Neutrophil (primary cell): ENCODE data around the gene CAPRIN2.

Experiments
- H3K27ac ChIP-seq: fragments of 200-600 bp; sonication (generic); 2 replicates; pipeline ENCODE4 v1.5.1; 2016; ENCODE audit warnings: mild to moderate bottlenecking, moderate library complexity
- H3K27me3 ChIP-seq: fragments of 200-600 bp; sonication (generic); 2 replicates; pipeline ENCODE4 v1.6.0; 2016; ENCODE audit warnings: mild to moderate bottlenecking
- H3K36me3 ChIP-seq: fragments of 200-600 bp; sonication (generic); 2 replicates; pipeline ENCODE4 v1.5.1; 2017
- H3K4me1 ChIP-seq, 2 experiments: fragments of 200-600 bp in 1 of 2; sonication (generic) in 1 of 2; 1 replicate in 1 of 2; 2 replicates in 1 of 2; pipeline versions ENCODE4 v1.5.1 to v1.6.1; 2013 to 2016; ENCODE audit warnings: low read depth in 1 of 2, low read length in 1 of 2, mild to moderate bottlenecking in 1 of 2, moderate library complexity in 1 of 2; ENCODE audit not compliant: control insufficient read depth in 1 of 2, insufficient read depth in 1 of 2
- H3K4me3 ChIP-seq, 2 experiments: fragments of 200-600 bp in 1 of 2; sonication (generic) in 1 of 2; 1 replicate in 1 of 2; 2 replicates in 1 of 2; pipeline ENCODE4 v1.5.1; 2013 to 2016; ENCODE audit warnings: low read depth in 1 of 2, low read length in 1 of 2, mild to moderate bottlenecking in 1 of 2, moderate library complexity in 1 of 2
- H3K9me3 ChIP-seq: fragments of 200-600 bp; sonication (generic); 2 replicates; pipeline ENCODE4 v1.5.1; 2016
- TF ChIP-seq, protein P1 (sequence below): fragments of 200-600 bp; sonication (generic); IDR thresholded peaks from 2 replicates; pipeline ENCODE4 v1.5.1; 2016; ENCODE audit warnings: antibody characterized with exemption

CAPRIN2 gene

DNA sequence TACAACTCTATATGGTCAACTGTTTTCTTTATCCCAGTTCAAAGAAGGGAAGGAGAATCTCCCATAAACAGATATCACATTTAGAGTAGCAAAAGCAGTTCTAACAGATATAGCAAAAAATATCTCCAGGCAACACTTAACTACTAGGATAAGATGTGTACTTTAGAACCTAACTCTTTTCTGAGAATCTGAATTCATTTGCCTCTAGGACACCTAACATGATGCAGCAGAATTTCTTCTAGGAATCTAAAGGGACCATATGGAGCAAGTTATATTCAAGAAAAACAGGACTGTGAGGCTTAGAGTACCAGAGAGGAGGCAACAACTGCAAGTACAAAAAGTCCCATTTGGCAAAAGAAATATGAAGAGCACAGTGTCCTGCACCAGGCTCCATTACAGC is 24.4 kb upstream of the CAPRIN2 start:
- H3K9me3 ChIP-seq, result peaks cover 1% of the 10 kb centered on the region
- no peaks in the 10 kb centered on the region for H3K4me1 ChIP-seq
- no peak overlapping the region for H3K4me3 ChIP-seq
- H3K27ac ChIP-seq, result no peak overlapping the region
- TF ChIP-seq, protein P1, sequence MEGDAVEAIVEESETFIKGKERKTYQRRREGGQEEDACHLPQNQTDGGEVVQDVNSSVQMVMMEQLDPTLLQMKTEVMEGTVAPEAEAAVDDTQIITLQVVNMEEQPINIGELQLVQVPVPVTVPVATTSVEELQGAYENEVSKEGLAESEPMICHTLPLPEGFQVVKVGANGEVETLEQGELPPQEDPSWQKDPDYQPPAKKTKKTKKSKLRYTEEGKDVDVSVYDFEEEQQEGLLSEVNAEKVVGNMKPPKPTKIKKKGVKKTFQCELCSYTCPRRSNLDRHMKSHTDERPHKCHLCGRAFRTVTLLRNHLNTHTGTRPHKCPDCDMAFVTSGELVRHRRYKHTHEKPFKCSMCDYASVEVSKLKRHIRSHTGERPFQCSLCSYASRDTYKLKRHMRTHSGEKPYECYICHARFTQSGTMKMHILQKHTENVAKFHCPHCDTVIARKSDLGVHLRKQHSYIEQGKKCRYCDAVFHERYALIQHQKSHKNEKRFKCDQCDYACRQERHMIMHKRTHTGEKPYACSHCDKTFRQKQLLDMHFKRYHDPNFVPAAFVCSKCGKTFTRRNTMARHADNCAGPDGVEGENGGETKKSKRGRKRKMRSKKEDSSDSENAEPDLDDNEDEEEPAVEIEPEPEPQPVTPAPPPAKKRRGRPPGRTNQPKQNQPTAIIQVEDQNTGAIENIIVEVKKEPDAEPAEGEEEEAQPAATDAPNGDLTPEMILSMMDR, result no peak
- no peaks in the 10 kb centered on the region for H3K36me3 ChIP-seq
- no peaks in the 10 kb centered on the region for H3K27me3 ChIP-seq

GRCh38 chr12:30774599-30774998 is 19.8 kb upstream of the CAPRIN2 start:
- Histone ChIP-seq H3K36me3 (no peaks in the 10 kb centered on the region), H3K9me3 (no peaks in the 10 kb centered on the region), H3K4me3 (no peak overlapping the region), H3K27me3 (no peaks in the 10 kb centered on the region), H3K27ac (no peak overlapping the region), H3K4me1 (no peaks in the 10 kb centered on the region)
- TF ChIP-seq, protein P1, result no peak

- Histone ChIP-seq H3K4me3 (no peak overlapping the region), H3K27me3 (no peaks in the 10 kb centered on the region), H3K9me3 (no peaks in the 10 kb centered on the region), H3K27ac (no peak overlapping the region), H3K36me3 (no peaks in the 10 kb centered on the region), H3K4me1 (no peaks in the 10 kb centered on the region)
- TF ChIP-seq, protein P1, result no peak
Measured at GRCh38 chr12:30769802-30770201, 15.1 kb upstream of the CAPRIN2 start.

- H3K4me1 ChIP-seq, result no peaks in the 10 kb centered on the region
Measured at GRCh38 chr12:30764251-30764650, 9.5 kb upstream of the CAPRIN2 start.

DNA sequence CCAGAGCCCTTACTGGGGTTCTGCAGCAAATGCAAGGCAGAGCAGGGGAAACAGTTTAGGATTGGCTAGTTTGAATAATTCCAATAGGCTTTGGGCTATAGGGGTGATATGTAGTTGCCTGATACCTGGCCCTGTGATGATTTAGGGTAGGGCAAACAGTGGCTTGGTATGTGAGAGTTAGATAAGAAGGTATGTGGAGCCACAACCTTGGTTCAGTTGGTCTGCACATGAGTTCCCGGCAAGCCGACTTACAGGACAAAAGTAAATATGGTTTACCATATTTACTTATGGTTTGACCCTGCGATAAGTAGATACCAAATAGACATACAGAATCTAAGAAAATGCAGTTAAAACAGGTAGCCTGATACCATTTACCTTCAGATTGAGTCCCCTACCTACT is 8.3 kb upstream of the CAPRIN2 start:
- H3K9me3 ChIP-seq, result no peaks in the 10 kb centered on the region
- no peaks in the 10 kb centered on the region for H3K36me3 ChIP-seq
- H3K27me3 ChIP-seq, result peaks cover 5% of the 10 kb centered on the region
- H3K4me1 ChIP-seq, result no peaks in the 10 kb centered on the region
- TF ChIP-seq, protein P1, result no peak
- no peak overlapping the region for H3K4me3 ChIP-seq
- no peak overlapping the region for H3K27ac ChIP-seq

More at GRCh38 chr12:30764251-30764650, 9.5 kb upstream of the CAPRIN2 start:
- Histone ChIP-seq H3K27ac (no peak overlapping the region), H3K36me3 (no peaks in the 10 kb centered on the region), H3K27me3 (peaks cover 5% of the 10 kb centered on the region), H3K9me3 (no peaks in the 10 kb centered on the region), H3K4me3 (no peak overlapping the region)
- TF ChIP-seq, protein P1, result no peak

DNA sequence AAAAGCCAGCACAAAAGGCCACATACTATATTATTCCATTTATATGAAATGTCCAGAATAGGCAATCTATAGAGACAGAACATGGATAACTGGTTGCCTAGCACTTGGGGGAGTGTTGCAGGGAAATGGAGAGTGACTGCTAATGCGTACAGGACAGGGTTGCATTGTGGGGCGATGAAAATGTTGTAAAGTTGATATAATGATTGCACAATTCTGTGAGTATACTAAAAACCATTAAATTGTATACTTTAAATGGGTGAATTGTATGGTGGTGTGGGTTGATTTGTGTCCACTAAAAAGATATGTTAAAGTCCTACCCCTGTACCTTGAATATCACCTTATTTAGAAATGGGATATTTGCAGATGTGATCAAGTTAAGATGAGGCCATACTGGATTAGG is 7.0 kb upstream of the CAPRIN2 start:
- H3K27me3 ChIP-seq, result peaks cover 5% of the 10 kb centered on the region
- no peaks in the 10 kb centered on the region for H3K4me1 ChIP-seq
- TF ChIP-seq, protein P1, result no peak

More for the DNA sequence above, 7.0 kb upstream of the CAPRIN2 start:
- Histone ChIP-seq H3K9me3 (no peaks in the 10 kb centered on the region), H3K36me3 (no peaks in the 10 kb centered on the region), H3K27ac (no peak overlapping the region), H3K4me3 (no peak overlapping the region)
